GM10266 (cell line): ENCODE results near the gene CABP4.

Experiments used
- DNase-seq: peaks from one replicate; pipeline ENCODE4 v3.0.0; 2012; ENCODE audit errors: extremely low spot score
- CTCF ChIP-seq: IDR thresholded peaks from 2 replicates; pipeline ENCODE4 v1.5.1; 2012; ENCODE audit warnings: mild to moderate bottlenecking, low read depth; ENCODE audit not compliant: control insufficient read depth, insufficient read depth; ENCODE audit errors: missing control alignments

Gene CABP4

GRCh38 chr11:67498544-67498972 lies 43.4 kb downstream of the CABP4 start:
- no peak for TF ChIP-seq CTCF

GRCh38 chr11:67499808-67500483 lies 44.8 kb downstream of the CABP4 start:
- no peak for TF ChIP-seq CTCF
- DNase-seq, result no peak

More at GRCh38 chr11:67498544-67498972, 43.4 kb downstream of the CABP4 start:
- no peak for DNase-seq

- DNase-seq, result no peak
- no peak for TF ChIP-seq CTCF
Measured at GRCh38 chr11:67500484-67500821, 45.3 kb downstream of the CABP4 start.

- DNase-seq, result no peak
- no peak for TF ChIP-seq CTCF
Measured at GRCh38 chr11:67500831-67501715, 45.9 kb downstream of the CABP4 start.

- TF ChIP-seq CTCF, result no peak
- no peak for DNase-seq
Measured at GRCh38 chr11:67501854-67502253, 46.7 kb downstream of the CABP4 start.

- no peak for DNase-seq
- TF ChIP-seq CTCF, result no peak
Measured at GRCh38 chr11:67502328-67502979, 47.3 kb downstream of the CABP4 start.
